Fibroblast of lung (primary cell): ENCODE results near the gene SNRNP35. TPM values are rescaled to one million over a fixed set of nuclear protein-coding genes. Genes with fewer than 3 reads are reported as not detected.

Experiments
- DNase-seq, 2 donors: peaks; one replicate each; pipeline versions ENCODE4 v3.0.0 to v3.0.0-alpha.2; 2010; ENCODE audit warnings: low read depth in 2 of 2
- H2AFZ ChIP-seq: 2 replicates; pipeline ENCODE4 v1.5.1; 2012; ENCODE audit warnings: low read length, control low read depth, inconsistent platforms
- H3K27ac ChIP-seq: 2 replicates; pipeline ENCODE4 v1.5.1; 2011; ENCODE audit warnings: low read length, control low read depth; ENCODE audit not compliant: insufficient read depth
- H3K27me3 ChIP-seq: 2 replicates; pipeline ENCODE4 v1.5.1; 2011; ENCODE audit warnings: mild to moderate bottlenecking, low read length; ENCODE audit not compliant: control insufficient read depth, insufficient read depth
- H3K36me3 ChIP-seq: 2 replicates; pipeline ENCODE4 v1.5.1; 2011; ENCODE audit warnings: low read length; ENCODE audit not compliant: control insufficient read depth, insufficient read depth
- H3K4me1 ChIP-seq: 2 replicates; pipeline ENCODE4 v1.5.1; 2011; ENCODE audit warnings: low read length; ENCODE audit not compliant: control insufficient read depth, insufficient read depth; ENCODE audit errors: extremely low read depth
- H3K4me2 ChIP-seq: 2 replicates; pipeline ENCODE4 v1.5.1; 2011; ENCODE audit warnings: low read length, control low read depth; ENCODE audit not compliant: insufficient read depth; ENCODE audit errors: extremely low read depth
- H3K4me3 ChIP-seq, 4 experiments: fragments of 200-600 bp in 1 of 4; sonication (generic) in 1 of 4; replicated peaks in 1 of 4; 2 replicates each; pipeline ENCODE4 v1.5.1; 2011 to 2016; ENCODE audit warnings: low read length in 4 of 4, low read depth in 3 of 4, mild to moderate bottlenecking in 3 of 4, control low read depth in 2 of 4, inconsistent platforms in 1 of 4, mixed read lengths in 1 of 4; ENCODE audit not compliant: insufficient read depth in 1 of 4; ENCODE audit errors: control extremely low read depth in 1 of 4
- H3K79me2 ChIP-seq: 2 replicates; pipeline ENCODE4 v1.5.1; 2012; ENCODE audit warnings: mild to moderate bottlenecking, low read length, inconsistent platforms; ENCODE audit not compliant: control insufficient read depth, insufficient read depth
- H3K9ac ChIP-seq: 2 replicates; pipeline ENCODE4 v1.5.1; 2011; ENCODE audit warnings: mild to moderate bottlenecking, low read length, control low read depth; ENCODE audit not compliant: insufficient read depth
- H3K9me3 ChIP-seq: 2 replicates; pipeline ENCODE4 v1.5.1; 2012; ENCODE audit warnings: low read depth, low read length; ENCODE audit not compliant: control insufficient read depth, insufficient read depth
- H4K20me1 ChIP-seq: 2 replicates; pipeline ENCODE4 v1.5.1; 2011; ENCODE audit warnings: low read length; ENCODE audit not compliant: control insufficient read depth, insufficient read depth; ENCODE audit errors: extremely low read depth
- CTCF ChIP-seq, 2 donors: IDR thresholded peaks in 1 of 2; conservative IDR thresholded peaks in 1 of 2; 1 replicate in 1 of 2; 2 replicates in 1 of 2; pipeline ENCODE4 v1.5.1; 2011 to 2012; ENCODE audit warnings: low read length in 2 of 2, control low read depth in 1 of 2, inconsistent platforms in 1 of 2, low read depth in 1 of 2, mild to moderate bottlenecking in 1 of 2
- EZH2 ChIP-seq: IDR thresholded peaks from 2 replicates; pipeline ENCODE4 v1.5.1; 2012; ENCODE audit warnings: low read length, control low read depth, mild to moderate bottlenecking; ENCODE audit errors: missing control alignments
- polyA plus RNA-seq, 2 donors: library from polyadenylated mRNA; depleted of rRNA in 1 of 2; stranded (reverse) in 1 of 2; unstranded in 1 of 2; fragments of >200 nt; gene quantifications; 2 replicates each; pipeline ENCODE4 v1.2.1, GENCODE V29; 2011 to 2012; ENCODE audit warnings: missing spikeins in 1 of 2
- total RNA-seq: library from RNA; depleted of rRNA; stranded (reverse); fragments of >200 nt; gene quantifications from 2 replicates; pipeline ENCODE4 v1.2.1, GENCODE V29; 2014

The SNRNP35 gene
- total and polyA plus RNA-seq, 2 donors (not counting 1 experiment from before 2014, with no cell fraction given): 16.1 to 20.8 TPM

GRCh38 chr12:123475246-123475703, 17.3 kb downstream of the SNRNP35 start:
- Histone ChIP-seq H4K20me1 (no peaks in the 10 kb centered on the region), H3K9me3 (no peaks in the 10 kb centered on the region), H3K79me2 (no peaks in the 10 kb centered on the region), H3K4me1 (peaks cover 4% of the 10 kb centered on the region), H3K36me3 (peaks cover 10% of the 10 kb centered on the region), H3K4me2 (no peak overlapping the region), H2AFZ (no peak overlapping the region), H3K27me3 (no peaks in the 10 kb centered on the region), H3K27ac (no peak overlapping the region), H3K4me3 (no peak overlapping the region), H3K9ac (peak overlapping the region; percentile 7)
- TF ChIP-seq CTCF (conservative IDR thresholded peaks at IDR 0.05 in 1 of 2, IDR thresholded peaks at IDR 0.05 in 1 of 2; ENCODE audit: low read depth in 1 of 2, low read length in 2 of 2) (no peak), EZH2 (no peak)
- DNase-seq: no peak

- Histone ChIP-seq H3K27ac (no peak overlapping the region), H2AFZ (no peak overlapping the region), H3K4me3 (no peak overlapping the region), H3K9me3 (no peaks in the 10 kb centered on the region), H3K36me3 (peaks cover 5% of the 10 kb centered on the region), H3K4me2 (no peak overlapping the region), H3K27me3 (no peaks in the 10 kb centered on the region), H3K79me2 (no peaks in the 10 kb centered on the region), H3K9ac (no peak overlapping the region), H4K20me1 (no peaks in the 10 kb centered on the region), H3K4me1 (no peaks in the 10 kb centered on the region)
- TF ChIP-seq EZH2: no peak
- no peak for TF ChIP-seq CTCF (conservative IDR thresholded peaks at IDR 0.05 in 1 of 2, IDR thresholded peaks at IDR 0.05 in 1 of 2; ENCODE audit: low read depth in 1 of 2, low read length in 2 of 2)
- no peak for DNase-seq
These were observed 20.1 kb downstream of the SNRNP35 start for GRCh38 chr12:123478069-123478468.

- no peaks in the 10 kb centered on the region for H3K79me2 ChIP-seq
- no peak overlapping the region for H3K9ac ChIP-seq
- no peaks in the 10 kb centered on the region for H3K9me3 ChIP-seq
- peak in 1 of 2 donors; percentile 40 for DNase-seq
- no peaks in the 10 kb centered on the region for H3K4me1 ChIP-seq
- no peak overlapping the region for H3K4me3 ChIP-seq
- H3K36me3 ChIP-seq: peaks cover 5% of the 10 kb centered on the region
- no peak overlapping the region for H2AFZ ChIP-seq
- no peaks in the 10 kb centered on the region for H3K27me3 ChIP-seq
- TF ChIP-seq EZH2: no peak
- TF ChIP-seq CTCF (conservative IDR thresholded peaks at IDR 0.05 in 1 of 2, IDR thresholded peaks at IDR 0.05 in 1 of 2; ENCODE audit: low read depth in 1 of 2, low read length in 2 of 2): no peak
- no peaks in the 10 kb centered on the region for H4K20me1 ChIP-seq
- no peak overlapping the region for H3K27ac ChIP-seq
- H3K4me2 ChIP-seq: no peak overlapping the region
These were observed 20.8 kb downstream of the SNRNP35 start for GRCh38 chr12:123478762-123479161.
